Suppressor macrophage treated with lipopolysaccharide for 1 hour (primary cell): ENCODE measurements around the gene SPATA6L.
A peak's percentile ranks its signal among the peaks of the same experiment; 100 is the strongest.

Experiments
- DNase-seq, 3 donors: peaks; one replicate each; pipeline ENCODE4 v3.0.0-alpha.2; 2020 to 2022

The SPATA6L gene, protein sequence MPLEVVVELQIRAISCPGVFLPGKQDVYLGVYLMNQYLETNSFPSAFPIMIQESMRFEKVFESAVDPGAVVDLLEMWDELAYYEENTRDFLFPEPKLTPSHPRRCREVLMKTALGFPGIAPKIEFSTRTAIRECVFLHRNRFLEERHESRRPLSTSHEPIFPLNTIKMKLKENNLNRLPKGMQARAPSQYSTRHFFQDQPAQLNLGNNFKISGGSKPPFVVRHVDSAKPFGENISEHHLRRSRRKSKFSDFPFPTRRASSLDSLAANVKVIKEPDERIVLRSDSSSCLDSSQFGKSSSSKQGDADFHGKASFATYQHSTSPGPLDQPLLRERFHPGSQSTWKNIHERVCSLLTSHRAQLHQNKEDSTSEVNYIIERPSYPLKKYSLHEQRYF

DNA sequence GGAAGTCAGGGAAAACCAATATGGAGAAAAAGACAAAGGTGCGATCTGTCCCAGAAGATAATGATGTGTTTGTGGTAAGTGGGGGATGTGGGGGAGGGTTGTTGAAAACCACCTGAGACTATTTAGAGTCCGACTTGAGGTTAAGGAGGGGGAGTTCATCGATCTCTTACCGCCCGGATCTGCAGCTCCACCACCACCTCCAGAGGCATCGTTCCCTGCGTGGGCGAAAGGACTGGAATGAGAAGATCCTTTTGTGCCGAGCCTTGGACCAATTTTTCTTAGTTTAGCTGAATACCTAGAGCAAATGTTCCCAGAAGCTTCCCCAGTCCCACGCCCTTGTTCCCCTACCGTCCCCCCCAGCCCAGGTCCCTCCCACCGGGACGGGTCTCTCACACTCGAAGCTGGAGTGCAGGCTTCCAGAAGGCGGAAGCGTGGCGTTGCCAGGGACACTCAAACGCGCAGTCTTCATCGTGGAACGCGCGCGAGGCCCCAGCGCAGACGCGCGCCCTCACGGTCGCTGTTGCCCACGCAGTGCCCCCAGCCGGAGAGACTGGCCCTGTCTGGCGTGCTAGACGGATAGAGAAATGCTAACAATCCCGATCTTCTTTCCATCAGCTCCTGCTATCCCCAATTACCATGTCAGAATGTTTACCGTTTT lies at the start of gene SPATA6L:
TSS of gene SPATA6L (minus strand) at position 439 of the 658 bp plus-strand sequence. CDS start at position 209, 230 bp downstream.
- peak; percentile 58 to 72 (median 61) for DNase-seq

DNA sequence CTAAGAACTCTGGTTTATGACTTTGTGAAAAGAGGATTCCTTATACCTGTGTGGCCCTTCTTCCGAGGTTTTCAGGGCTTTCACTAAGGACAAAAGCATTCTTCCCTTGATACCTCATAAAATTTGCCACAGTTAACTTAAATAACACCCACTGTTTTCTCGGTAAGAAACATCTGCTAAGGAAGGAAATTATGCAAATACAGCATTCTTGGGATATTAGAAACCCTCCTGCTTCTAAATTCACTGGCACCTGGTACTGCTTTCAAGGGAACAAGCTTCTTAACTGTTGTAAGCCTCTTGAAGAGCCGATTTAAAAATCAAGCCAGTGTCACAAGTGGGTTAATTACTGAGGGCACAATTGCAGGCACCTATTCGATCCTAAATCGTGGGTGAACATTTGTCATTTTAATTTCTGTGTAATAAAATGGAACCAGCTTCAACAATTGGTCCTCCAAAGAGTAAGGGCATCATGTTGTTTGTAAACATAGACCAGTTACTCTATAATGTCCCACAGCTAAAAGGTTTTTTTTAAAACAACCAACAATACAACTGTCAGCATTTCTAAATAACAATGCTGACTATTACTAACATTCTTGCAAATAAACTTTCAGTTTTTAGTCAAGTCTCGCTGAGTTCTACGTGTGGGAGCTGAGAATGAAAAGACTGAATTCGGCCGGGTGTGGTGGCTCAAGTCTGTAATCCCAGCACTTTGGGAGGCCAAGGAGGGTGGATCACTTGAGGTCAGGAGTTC lies 48.2 kb upstream of the SPATA6L start:
- peak in 1 of 3 donors; percentile 5 for DNase-seq

DNA sequence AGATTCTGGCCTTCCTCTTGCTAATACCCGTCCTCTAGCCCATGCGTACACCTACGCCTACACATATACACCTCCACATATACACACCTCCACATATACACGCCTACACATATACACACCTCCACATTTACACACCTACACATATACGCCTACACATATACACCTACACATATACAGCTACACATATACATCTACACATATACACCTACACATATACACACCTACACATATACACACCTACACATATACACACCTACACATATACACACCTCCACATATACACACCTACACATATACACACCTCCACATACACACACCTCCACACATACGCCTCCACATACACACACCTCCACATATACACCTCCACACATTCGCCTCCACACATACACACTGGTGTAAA lies 47.6 kb upstream of the SPATA6L start:
- DNase-seq = peak in 1 of 3 donors; percentile 29

DNA sequence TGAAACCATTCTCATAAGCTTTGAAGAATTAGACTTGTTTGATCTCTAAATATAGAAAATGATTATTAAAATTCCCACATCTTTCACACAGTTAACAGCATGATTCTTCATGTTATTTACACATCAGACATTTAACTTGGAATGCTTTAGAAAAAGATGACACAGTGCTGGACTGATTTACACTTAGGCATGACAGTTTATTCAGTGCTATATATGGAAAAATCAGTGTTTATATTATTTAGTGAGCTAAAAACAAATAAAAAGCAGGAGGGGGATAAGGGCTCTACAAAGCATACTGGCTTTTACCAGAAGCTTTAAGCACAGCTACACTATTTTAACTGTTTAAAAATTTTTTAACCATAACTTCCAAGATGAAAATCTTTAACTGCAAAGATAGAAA lies 43.1 kb upstream of the SPATA6L start:
- no peak for DNase-seq

DNA sequence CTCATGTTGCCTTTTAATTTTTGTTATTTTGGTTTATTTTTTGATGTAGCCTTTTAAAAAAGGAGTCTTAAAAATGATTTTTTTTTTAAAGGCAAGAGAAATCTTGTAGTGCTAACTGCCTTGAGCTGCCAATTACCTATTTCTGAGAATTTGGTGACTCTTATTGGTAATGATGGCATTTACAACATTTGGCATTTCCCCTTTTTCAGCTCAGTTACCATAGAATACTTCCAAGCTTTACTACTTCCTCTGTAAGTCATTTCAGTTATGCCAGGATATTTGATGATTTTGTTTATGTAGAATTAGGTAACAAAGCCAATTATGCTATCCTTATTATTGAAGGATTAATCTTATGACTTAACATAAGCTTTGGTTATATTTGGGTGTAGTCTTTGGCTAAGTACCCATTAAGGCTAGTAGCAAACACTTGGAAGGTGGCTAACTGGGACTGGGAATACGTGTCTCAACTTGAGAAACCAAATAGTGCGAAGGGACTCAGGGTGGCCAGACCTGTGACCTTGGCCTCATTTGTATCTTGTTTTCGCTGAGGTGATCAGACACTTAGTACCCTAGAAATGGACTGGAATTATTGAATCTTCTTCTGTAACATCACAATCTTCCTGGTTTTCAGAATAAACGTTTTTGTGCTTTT lies 40.8 kb upstream of the SPATA6L start:
- DNase-seq = peak; percentile 2 to 54 (median 38)

DNA sequence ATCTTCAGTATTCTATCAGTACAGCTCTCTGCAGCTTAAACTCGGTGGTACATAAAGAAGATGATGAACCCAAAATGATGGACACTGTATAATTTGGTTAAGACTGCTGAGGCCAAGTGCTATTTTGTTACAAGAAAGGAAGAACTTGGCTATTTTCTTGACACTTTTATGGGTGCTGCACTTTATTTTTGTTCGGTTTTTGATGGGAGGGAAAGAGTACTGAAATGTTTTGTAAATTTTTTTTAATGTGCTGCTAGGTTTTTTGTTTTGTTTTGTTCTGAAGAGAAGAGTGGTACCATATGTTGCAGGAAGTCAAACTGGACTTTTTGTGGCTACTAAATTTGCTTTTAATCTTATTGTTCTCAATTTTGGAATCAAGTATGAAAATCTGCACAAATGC lies 39.7 kb upstream of the SPATA6L start:
- no peak for DNase-seq

DNA sequence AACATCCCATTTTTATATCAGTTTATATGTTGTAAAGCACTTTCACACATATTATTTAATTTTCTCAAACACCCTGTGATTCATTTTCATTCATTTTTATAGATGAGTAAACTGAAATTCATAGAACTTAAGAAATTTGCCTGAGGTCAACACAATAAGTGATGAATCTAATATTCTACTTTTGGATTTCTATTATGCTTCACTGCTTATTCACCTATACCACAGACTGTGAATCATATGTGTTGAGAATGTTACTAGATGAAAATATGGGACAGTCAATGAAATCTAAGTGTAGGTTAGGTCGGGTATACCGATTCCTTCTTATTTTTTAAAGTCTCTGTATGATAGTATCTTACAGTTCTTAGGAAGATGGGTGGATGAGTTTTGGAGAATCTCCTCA lies 37.8 kb upstream of the SPATA6L start:
- no peak for DNase-seq

DNA sequence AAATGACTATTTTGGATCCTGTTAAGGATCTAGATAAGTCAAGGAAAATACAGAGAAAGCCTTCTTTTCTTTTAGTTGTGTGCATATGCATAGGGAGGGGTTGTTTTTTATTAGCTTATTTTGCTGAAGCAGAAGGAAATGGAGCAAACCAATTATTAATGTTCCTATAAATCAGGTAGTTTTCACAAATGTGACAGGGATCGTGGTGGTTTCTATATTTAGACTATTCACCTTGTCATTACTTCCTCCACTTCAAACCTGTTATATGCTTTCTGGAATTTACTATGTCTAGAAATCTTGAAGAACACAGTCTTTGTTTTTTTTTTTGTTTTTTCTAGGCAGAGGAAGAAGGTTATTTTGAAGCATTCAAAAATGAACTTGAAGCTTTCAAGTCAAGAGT lies 35.2 kb upstream of the SPATA6L start:
- DNase-seq = no peak

DNA sequence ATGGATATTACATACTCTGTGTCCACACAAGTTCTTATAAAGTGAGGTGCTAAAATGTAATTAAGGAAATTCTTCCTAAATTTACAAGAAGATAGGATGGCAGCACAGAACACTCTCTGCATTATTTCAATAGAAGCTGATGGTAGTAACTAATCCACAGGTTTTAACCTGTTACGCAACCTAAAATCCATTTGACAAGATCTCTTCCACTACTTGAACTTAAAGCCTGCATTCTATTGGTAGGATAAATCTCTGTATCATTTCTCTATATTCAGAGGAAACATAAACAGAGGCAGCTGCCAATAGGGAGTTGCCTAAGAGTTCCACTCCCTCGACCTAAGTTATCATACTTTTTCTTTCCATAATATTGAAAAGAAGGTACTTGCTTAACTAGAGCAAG lies 34.7 kb upstream of the SPATA6L start:
- DNase-seq = no peak

DNA sequence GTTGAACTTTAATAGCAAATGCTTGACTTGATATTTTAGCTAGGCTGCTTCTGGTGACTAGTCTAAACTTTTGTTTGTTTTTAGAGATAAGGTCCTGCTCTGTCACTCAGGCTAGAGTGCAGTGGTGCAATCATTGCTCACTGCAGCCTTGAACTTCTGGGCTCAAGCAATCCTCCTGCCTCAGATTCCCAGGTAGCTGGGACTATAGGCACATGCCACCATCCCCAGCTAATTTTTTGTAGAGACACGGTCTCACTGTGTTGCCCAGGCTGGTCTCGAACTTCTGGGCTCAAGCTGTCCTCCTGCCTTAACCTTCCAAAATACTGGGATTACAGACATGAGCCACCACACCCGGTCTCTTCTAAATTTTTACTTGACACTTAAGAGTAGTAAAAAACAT lies 33.8 kb upstream of the SPATA6L start:
- no peak for DNase-seq

DNA sequence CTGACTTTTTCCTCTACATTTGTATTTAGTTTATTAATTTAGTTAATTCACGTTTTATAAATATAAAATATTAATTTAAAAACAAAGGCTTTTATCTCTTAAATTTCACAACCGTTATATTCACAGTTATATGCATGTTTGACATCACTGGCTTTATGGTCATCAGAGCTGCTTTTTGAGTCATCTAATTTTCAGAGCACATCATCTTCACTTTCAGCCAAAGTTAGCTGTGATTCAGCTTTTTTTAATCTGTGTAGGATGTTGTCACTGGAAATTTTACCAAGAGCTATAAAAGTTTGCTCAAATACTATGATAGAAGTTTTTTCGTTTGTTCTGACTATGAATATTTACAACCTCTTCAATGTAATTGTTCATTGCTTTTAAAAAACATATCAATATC lies 25.5 kb upstream of the SPATA6L start:
- DNase-seq = peak; percentile 5 to 38 (median 17)

DNA sequence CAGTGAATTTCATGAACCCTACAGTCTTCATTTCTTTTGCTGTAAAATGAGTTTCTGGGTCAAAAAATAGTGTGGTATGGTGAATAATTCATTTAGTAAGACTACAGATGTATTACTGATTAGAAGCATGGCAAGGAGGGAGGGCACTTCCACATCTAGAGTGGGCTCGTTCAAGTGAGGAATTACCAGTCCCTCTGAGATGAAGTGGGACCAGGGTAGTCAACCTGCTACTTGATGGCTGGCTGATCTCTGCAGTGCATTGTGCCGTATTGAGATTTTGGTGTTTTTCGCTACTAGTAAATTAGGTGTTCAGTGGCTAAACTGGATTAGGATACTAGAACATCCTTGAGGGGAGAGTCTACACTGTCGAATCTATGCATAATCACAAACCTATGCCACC lies 23.9 kb upstream of the SPATA6L start:
- no peak for DNase-seq

DNA sequence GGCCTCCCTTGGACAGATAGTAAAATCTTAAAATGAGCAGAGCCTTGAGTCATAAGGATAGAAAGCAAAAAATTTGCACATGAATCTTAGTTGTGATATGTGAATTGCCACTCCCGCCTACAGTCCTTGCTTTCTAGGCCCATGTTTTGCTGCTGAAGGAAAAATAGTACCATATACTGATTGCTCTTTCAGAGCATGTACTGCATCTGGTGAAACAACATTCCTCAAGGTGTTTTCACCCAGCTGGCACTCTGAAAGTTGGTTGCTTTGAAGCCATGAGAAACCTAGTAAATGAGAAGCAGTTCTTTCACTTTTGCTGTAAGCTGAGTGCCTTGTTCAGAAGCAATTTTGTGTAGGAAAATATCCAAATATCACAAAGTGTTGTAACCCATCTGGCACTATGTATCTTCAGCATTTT lies 23.4 kb upstream of the SPATA6L start:
- DNase-seq = no peak

DNA sequence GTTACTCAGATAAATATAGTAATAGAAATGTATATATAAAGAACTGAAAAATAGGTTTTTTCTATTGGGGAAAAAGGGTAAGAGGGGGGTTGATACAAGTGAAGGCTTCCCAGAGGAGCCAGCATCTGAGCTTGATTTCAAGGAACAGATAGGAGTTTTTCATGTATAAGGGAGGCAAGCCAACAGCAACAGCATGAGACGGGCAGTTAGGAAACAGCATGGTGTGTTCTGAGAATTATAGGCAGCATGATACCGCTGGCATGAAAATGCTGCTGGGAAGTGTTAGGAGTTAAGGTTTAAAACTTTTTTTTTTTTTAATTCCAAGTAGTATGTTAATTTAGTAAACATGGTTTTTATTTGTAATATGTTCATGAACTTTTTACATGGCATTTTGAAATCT lies 22.7 kb upstream of the SPATA6L start:
- DNase-seq = no peak

DNA sequence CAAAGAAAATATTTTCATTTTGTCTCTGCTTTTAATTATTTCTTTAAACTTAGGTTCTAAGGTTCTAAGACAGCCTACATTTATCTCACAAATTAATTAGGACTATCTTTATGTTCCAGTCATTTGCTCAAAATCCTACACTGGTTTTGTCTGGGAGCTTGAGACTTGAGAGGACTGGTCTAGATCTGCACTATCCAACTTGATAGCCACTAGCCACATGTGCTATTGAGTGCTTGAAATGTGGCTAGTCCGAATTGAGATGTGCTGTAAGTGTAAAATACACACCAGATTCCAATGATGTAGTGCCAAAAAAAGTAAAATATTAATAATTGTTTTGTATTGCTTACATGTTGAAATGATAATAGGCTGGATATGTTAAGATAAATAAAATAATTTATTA lies 20.3 kb upstream of the SPATA6L start:
- no peak for DNase-seq

DNA sequence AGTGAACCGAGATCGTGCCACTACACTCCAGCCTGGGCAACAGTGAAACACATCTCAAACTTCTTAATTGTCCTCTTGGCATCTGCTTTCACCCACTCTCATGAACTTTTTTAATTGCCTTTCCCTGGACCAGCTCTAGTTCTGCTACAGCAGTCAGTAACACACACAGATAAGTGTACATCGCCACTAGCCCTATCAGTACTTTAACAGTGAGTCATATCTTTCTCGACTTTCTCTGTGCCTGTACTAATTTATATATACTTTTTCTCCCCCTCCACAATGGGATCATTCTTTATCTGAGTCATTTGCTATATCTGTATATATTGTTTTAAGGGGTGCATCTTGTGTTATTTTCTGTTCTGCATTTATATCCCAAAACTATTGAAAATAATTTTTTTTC lies 19.8 kb upstream of the SPATA6L start:
- no peak for DNase-seq

DNA sequence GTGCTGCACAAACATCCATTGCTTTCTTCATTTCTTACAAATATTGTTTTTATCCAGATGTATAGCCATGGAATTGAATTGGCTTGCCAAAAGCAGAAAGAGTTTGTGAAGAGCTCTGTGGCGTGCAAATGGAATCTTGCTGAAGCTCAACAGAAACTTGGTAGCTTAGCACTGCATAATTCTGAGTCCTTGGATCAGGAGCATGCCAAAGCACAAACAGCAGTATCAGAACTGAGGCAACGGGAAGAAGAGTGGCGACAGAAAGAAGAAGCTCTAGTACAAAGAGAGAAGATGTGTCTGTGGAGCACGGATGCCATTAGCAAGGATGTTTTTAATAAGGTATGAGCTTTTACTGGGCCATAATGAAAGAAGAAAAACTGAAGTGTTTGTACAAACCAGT lies 18.5 kb upstream of the SPATA6L start:
- no peak for DNase-seq

DNA sequence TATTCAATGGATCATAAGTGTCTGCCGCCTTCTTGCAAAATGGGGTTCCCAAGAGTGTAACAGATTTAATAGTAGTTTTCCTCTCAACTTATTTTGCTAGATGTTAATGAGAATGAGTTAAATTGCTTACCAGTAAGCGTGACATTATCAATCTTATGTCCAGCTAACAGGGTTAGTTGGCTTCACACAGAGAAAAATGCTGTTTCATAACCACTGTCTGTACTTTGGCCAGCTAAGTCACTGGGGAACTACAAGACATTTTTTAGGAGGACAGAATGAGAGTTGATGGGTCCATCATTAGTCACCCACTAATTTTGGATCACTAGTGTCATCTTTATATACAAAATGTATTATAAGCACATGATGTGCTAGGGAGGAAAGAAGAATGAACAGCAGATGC lies 14.5 kb upstream of the SPATA6L start:
- peak; percentile 64 to 90 (median 81) for DNase-seq

DNA sequence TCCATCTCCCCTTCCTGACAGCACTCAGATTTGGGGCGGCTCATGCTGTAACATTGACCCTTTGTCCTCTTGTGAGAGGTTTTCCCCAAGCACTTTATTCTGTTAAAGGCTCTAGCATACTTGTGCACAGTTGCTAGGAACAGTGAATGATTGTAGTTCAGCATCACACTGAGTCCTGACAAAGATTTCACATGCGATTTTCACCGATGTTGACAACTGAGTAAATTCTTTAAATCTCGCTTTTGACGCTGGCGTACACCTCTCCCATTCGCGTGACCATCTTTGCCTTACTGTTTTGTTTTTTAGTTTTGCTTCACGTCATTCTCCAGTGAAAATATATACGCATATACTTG lies 13.9 kb upstream of the SPATA6L start:
- peak in 1 of 3 donors; percentile 13 for DNase-seq

DNA sequence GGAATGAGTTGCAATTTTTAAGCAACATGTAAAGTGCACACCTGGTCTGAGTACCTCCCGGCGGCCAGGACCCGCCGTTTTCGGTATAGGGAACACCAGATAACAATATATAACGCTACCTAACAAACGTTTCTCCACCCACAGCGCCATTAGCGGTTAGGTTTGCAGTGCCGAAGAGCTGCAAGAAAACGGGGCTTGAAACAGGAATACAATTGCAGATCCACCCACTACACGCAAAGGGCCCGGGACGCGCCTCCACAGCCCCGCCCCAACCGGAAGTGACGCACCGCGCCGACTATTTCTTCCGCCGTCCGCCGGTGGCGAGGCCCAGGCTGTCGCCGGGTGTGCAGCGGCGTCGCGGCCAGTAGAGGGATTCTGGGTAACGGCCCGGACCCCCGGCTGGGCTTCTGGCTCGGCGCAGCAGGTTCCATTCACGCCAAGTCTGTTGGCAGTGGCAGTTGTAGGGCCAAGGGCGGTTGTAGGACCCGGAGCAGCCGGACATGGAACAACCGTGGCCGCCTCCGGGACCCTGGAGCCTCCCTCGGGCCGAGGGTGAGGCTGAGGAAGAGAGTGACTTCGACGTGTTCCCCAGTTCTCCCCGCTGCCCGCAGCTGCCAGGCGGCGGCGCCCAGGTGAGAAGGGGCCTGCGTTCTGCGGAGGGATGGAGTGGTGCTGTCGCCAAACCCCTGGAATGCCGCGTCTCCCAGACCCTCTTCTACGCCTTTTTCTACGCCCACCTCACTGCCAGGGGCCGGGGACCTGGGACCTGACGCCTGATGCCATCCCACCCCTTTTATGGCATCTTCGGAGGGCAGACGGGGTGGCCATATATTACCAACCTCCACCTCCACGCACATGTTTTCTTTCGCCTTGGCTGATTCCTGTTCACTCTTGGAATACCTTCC lies 13.2 kb upstream of the SPATA6L start, which contains the start of gene CDC37L1:
TSS of gene CDC37L1 (plus strand) at position 302 of the 905 bp plus-strand sequence. CDS start at position 501, 199 bp downstream.
- DNase-seq = peak; percentile 97 to 98 (median 98)

DNA sequence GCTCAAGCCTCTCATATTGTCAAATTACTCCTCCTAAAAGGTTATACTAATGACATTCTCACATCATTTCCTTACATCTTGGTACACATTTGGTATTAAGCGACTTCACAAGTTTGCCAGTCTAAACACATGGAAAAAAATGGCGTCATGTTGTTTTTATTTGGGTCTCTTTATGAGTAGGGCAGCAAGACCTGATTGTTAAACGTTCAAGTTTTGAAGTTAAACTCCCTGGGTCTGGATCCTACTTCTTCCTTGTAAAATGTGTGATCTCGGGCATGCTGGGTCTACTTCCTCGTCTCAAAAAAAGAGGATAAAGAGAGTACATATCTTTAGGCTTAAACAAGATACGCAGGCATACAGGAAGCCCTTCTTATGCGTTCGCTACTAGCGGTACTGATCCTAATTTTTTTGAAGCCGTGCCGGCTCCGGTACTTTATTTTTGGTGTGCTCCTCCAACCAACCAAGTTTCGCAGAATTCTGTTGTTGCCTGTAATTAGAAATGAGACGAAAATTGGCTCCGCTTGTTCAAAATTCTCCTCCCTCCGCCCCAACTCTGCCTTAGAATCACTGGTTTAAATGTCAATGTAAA lies 12.5 kb upstream of the SPATA6L start:
- DNase-seq = peak; percentile 26 to 31 (median 28)

DNA sequence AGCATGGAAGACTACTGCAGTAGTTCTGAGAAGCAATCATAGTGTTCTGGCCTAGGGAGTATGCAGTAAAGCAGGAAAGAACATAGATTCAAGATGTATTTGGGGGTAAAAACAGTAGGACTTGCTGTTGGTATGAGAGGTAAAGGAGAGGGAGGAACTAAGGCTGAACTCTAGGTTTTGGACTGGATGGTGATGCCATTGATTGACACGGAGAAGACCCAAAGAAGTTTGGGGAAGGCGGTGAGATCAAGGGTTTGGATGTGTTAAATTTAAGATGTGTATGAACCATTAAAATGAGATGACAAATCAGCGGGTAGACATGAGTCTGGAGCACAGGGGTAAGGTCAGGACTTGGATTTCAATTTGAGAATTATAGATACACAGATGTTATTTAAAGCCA lies 11.1 kb upstream of the SPATA6L start:
- DNase-seq = no peak
